HT-29 (cell line): Measurements from ENCODE around the gene CABP7. TPM values are rescaled to one million over a fixed set of nuclear protein-coding genes. Genes with fewer than 3 reads are reported as not detected.

Experiments used
- DNase-seq: peaks from one replicate; pipeline ENCODE4 v3.0.0-alpha.2; 2015; ENCODE audit warnings: low spot score
- total RNA-seq: library from RNA; depleted of rRNA; stranded (reverse); fragments of >200 nt; shearing (Covaris generic); gene quantifications from 2 replicates; pipeline ENCODE4 v1.2.3, GENCODE V29; 2014

CABP7 gene
- total RNA-seq, 1 experiment from 2014 or later = not detected

GRCh38 chr22:29702000-29702930 is 17.5 kb upstream of the CABP7 start:
- DNase-seq = peak; percentile 51

GRCh38 chr22:29702931-29703501 is 16.8 kb upstream of the CABP7 start:
- no peak for DNase-seq

- no peak for DNase-seq
Observed at GRCh38 chr22:29703569-29704195, 16.1 kb upstream of the CABP7 start.

GRCh38 chr22:29704528-29705285 is 15.1 kb upstream of the CABP7 start:
- DNase-seq = peak; percentile 68

- DNase-seq = no peak
Observed at GRCh38 chr22:29705651-29706050, 14.2 kb upstream of the CABP7 start.

GRCh38 chr22:29706486-29706885 is 13.3 kb upstream of the CABP7 start:
- no peak for DNase-seq

GRCh38 chr22:29707010-29707409 is 12.8 kb upstream of the CABP7 start:
- DNase-seq = no peak

- no peak for DNase-seq
Observed at GRCh38 chr22:29707471-29707870, 12.3 kb upstream of the CABP7 start.

- no peak for DNase-seq
Observed at GRCh38 chr22:29710193-29710592, 9.6 kb upstream of the CABP7 start.

- peak; percentile 66 for DNase-seq
Observed at GRCh38 chr22:29710922-29711593, 8.7 kb upstream of the CABP7 start.

- no peak for DNase-seq
Observed at GRCh38 chr22:29712119-29712518, 7.7 kb upstream of the CABP7 start.

- DNase-seq = no peak
Observed at GRCh38 chr22:29713156-29713727, 6.6 kb upstream of the CABP7 start.

GRCh38 chr22:29715240-29715639 is 4.6 kb upstream of the CABP7 start:
- no peak for DNase-seq

- DNase-seq = no peak
Observed at GRCh38 chr22:29715705-29716104, 4.1 kb upstream of the CABP7 start.

- DNase-seq = peak; percentile 86
Observed at GRCh38 chr22:29716814-29717545, 2.8 kb upstream of the CABP7 start.

GRCh38 chr22:29717789-29718188 is 2.0 kb upstream of the CABP7 start:
- DNase-seq = no peak

- no peak for DNase-seq
Observed at GRCh38 chr22:29718949-29719898, 579 bp upstream of the CABP7 start.

GRCh38 chr22:29720811-29721323 is 1.1 kb downstream of the CABP7 start:
- DNase-seq = no peak

- no peak for DNase-seq
Observed at GRCh38 chr22:29722151-29722550, 2.3 kb downstream of the CABP7 start.
